ENCODE measurements around the gene TMEM100.
A peak's percentile ranks its signal among the peaks of the same experiment; 100 is the strongest.

TMEM100 gene, protein sequence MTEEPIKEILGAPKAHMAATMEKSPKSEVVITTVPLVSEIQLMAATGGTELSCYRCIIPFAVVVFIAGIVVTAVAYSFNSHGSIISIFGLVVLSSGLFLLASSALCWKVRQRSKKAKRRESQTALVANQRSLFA

DNA sequence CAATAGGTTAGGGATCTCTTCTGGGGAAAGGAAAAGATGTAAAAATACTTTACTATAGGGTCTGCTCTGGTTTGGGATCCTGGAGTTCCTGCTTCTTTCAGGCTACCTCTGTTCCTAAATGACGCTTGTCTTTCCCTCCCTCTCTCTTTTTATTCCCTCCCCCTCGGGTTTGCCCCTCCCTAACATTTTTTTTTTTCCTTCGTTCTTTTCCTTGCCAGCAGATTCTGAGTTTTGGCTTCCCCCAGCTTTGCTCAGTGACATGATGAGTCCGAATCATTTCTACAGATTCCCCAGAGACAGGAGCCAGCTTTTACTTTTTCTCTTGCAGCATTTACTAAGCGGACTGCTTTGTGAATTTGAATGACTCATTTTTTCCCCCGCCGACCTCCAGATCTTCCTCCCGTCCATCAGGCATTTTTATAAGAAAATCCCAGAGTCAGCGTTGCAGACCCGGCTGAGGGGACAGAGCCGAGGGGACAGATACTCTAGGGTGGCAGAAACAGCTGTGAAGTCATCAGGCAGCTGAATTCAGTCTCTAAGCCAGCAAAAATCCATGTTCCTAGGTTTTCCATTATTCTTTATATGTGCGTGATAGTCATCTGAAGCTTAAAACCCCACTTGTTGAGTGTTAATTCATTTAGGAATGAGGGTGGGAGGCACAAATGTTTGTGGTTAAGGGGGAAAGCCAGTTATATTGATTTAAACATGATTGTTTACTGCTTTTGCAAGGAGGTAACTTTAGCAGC is at the start of gene TMEM100:
Gene TMEM100, minus strand, starts transcription at position 123 of the 746 bp plus-strand sequence. CDS start 1,794 bp downstream, outside the sequence.
- Histone ChIP-seq H3K4me1 (ENCODE audit: control insufficient read depth, low read length) (peaks cover 30% of the 10 kb centered on the region), H3F3A (ENCODE audit: control insufficient read depth, insufficient read depth) (no peaks in the 10 kb centered on the region), H3K9me3 (ENCODE audit: control insufficient read depth, insufficient read depth, low read length) (no peaks in the 10 kb centered on the region), H3K36me3 (ENCODE audit: control insufficient read depth, low read length) (peaks cover 6% of the 10 kb centered on the region), H4K20me1 (ENCODE audit: control insufficient read depth, insufficient read depth, low read depth, low read length) (no peaks in the 10 kb centered on the region), H3K4me3 (ENCODE audit: low read length) (no peak within 1 kb of the TSS; the same call in 1 of the 2 replicates), H3K27ac (ENCODE audit: low read depth, low read length) (no peak within 1 kb of the TSS), H3K27me3 (ENCODE audit: control insufficient read depth, low read length) (no peaks in the 10 kb centered on the region), H3K79me2 (ENCODE audit: control insufficient read depth, low read length) (peaks cover 10% of the 10 kb centered on the region), H3K4me2 (ENCODE audit: low read length) (peak within 1 kb of the TSS; percentile 62), H3K9me2 (replicated peaks; ENCODE audit: control insufficient read depth, low read length) (no peaks in the 10 kb centered on the region)
- no peak for TF ChIP-seq CTCF (IDR thresholded peaks at IDR 0.05; ENCODE audit: low read depth, low read length, poor library complexity, severe bottlenecking)
- TF ChIP-seq EZH2phosphoT487 (IDR thresholded peaks at IDR 0.05; ENCODE audit: borderline replicate concordance, low read length) = no peak

- Histone ChIP-seq H3F3A (ENCODE audit: control insufficient read depth, insufficient read depth) (no peaks in the 10 kb centered on the region), H3K4me3 (ENCODE audit: low read length) (no peak overlapping the region), H3K27me3 (ENCODE audit: control insufficient read depth, low read length) (no peaks in the 10 kb centered on the region), H3K36me3 (ENCODE audit: control insufficient read depth, low read length) (no peaks in the 10 kb centered on the region; the same call in 1 of the 2 replicates), H3K9me3 (ENCODE audit: control insufficient read depth, insufficient read depth, low read length) (no peaks in the 10 kb centered on the region), H4K20me1 (ENCODE audit: control insufficient read depth, insufficient read depth, low read depth, low read length) (no peaks in the 10 kb centered on the region), H3K9me2 (replicated peaks; ENCODE audit: control insufficient read depth, low read length) (no peaks in the 10 kb centered on the region), H3K79me2 (ENCODE audit: control insufficient read depth, low read length) (no peaks in the 10 kb centered on the region), H3K4me2 (ENCODE audit: low read length) (no peak overlapping the region), H3K4me1 (ENCODE audit: control insufficient read depth, low read length) (no peaks in the 10 kb centered on the region), H3K27ac (ENCODE audit: low read depth, low read length) (no peak overlapping the region)
- no peak for TF ChIP-seq EZH2phosphoT487 (IDR thresholded peaks at IDR 0.05; ENCODE audit: borderline replicate concordance, low read length)
- no peak for TF ChIP-seq CTCF (IDR thresholded peaks at IDR 0.05; ENCODE audit: low read depth, low read length, poor library complexity, severe bottlenecking)
Observed at GRCh38 chr17:55772086-55772485, 49.4 kb upstream of the TMEM100 start.

GRCh38 chr17:55770196-55770870 is 47.7 kb upstream of the TMEM100 start:
- H3F3A ChIP-seq (ENCODE audit: control insufficient read depth, insufficient read depth) = no peaks in the 10 kb centered on the region
- H3K4me2 ChIP-seq (ENCODE audit: low read length) = no peak overlapping the region
- no peak overlapping the region for H3K27ac ChIP-seq (ENCODE audit: low read depth, low read length)
- no peak for TF ChIP-seq EZH2phosphoT487 (IDR thresholded peaks at IDR 0.05; ENCODE audit: borderline replicate concordance, low read length)
- TF ChIP-seq CTCF (IDR thresholded peaks at IDR 0.05; ENCODE audit: low read depth, low read length, poor library complexity, severe bottlenecking) = peak; percentile 67
- no peaks in the 10 kb centered on the region for H3K9me3 ChIP-seq (ENCODE audit: control insufficient read depth, insufficient read depth, low read length)
- H3K27me3 ChIP-seq (ENCODE audit: control insufficient read depth, low read length) = no peaks in the 10 kb centered on the region
- no peaks in the 10 kb centered on the region for H3K9me2 ChIP-seq (replicated peaks; ENCODE audit: control insufficient read depth, low read length)
- H3K79me2 ChIP-seq (ENCODE audit: control insufficient read depth, low read length) = no peaks in the 10 kb centered on the region
- no peaks in the 10 kb centered on the region for H4K20me1 ChIP-seq (ENCODE audit: control insufficient read depth, insufficient read depth, low read depth, low read length)
- H3K4me1 ChIP-seq (ENCODE audit: control insufficient read depth, low read length) = no peaks in the 10 kb centered on the region
- no peak overlapping the region for H3K4me3 ChIP-seq (ENCODE audit: low read length)
- no peaks in the 10 kb centered on the region; the same call in 1 of the 2 replicates for H3K36me3 ChIP-seq (ENCODE audit: control insufficient read depth, low read length)
